Caco-2 (cell line): ENCODE data around the gene KCNE4. TPM values are rescaled to one million over a fixed set of nuclear protein-coding genes. Genes with fewer than 3 reads are reported as not detected.

Source experiments
- BruUV-seq: library from RNA; stranded (reverse); fragments of 400-500 nt; replicated peaks from 2 replicates; lab custom pipeline; 2021; lab: Mats Ljungman, UMichigan
- CTCF ChIA-PET: fragments of 300-600 bp; sonication (Branson Sonifier 250); formaldehyde crosslinking; loops from one replicate; lab custom pipeline; 2022; ENCODE audit warnings: antibody characterized with exemption; lab: Charles Lee
- POLR2A ChIA-PET: fragments of 300-600 bp; sonication (Branson Sonifier 250); formaldehyde crosslinking; loops from one replicate; lab custom pipeline; 2022; ENCODE audit warnings: antibody characterized with exemption; lab: Charles Lee
- DNase-seq, 2 experiments: peaks; one replicate each; pipeline versions ENCODE4 v3.0.0 to v3.0.0-alpha.2; 2020 to 2022
- H3K27me3 ChIP-seq: replicated peaks from 2 replicates; pipeline ENCODE4 v1.6.0; 2011; ENCODE audit warnings: low read length; ENCODE audit not compliant: control insufficient read depth, insufficient read depth
- H3K36me3 ChIP-seq: 2 replicates; pipeline ENCODE4 v1.5.1; 2011; ENCODE audit warnings: low read length; ENCODE audit not compliant: control insufficient read depth, insufficient read depth
- H3K4me1 ChIP-seq: fragments of 250-450 bp; sonication (Bioruptor Pico); 2 replicates; pipeline ENCODE4 v1.5.1; 2020; ENCODE audit warnings: mild to moderate bottlenecking
- H3K4me3 ChIP-seq: 2 replicates; pipeline ENCODE4 v1.5.1; 2011; ENCODE audit warnings: low read depth, mild to moderate bottlenecking, control low read depth, low read length
- H3K9me3 ChIP-seq: fragments of 250-450 bp; sonication (Bioruptor Pico); 2 replicates; pipeline ENCODE4 v1.5.1; 2020; ENCODE audit warnings: mild to moderate bottlenecking, moderate library complexity
- H3K27ac Mint-ChIP-seq: one replicate; pipeline ENCODE4 v1.8.0; 2022; ENCODE audit warnings: mixed read lengths; ENCODE audit not compliant: unreplicated experiment
- H3K27me3 Mint-ChIP-seq: one replicate; pipeline ENCODE4 v1.8.0; 2022; ENCODE audit warnings: mixed read lengths; ENCODE audit not compliant: insufficient read depth, unreplicated experiment
- H3K36me3 Mint-ChIP-seq: one replicate; pipeline ENCODE4 v1.8.0; 2022; ENCODE audit warnings: mild to moderate bottlenecking, mixed read lengths; ENCODE audit not compliant: insufficient read depth, unreplicated experiment
- H3K4me1 Mint-ChIP-seq: one replicate; pipeline ENCODE4 v1.8.0; 2022; ENCODE audit warnings: low read depth, mixed read lengths; ENCODE audit not compliant: unreplicated experiment
- H3K4me3 Mint-ChIP-seq: one replicate; pipeline ENCODE4 v1.8.0; 2022; ENCODE audit warnings: mild to moderate bottlenecking, moderate library complexity, mixed read lengths; ENCODE audit not compliant: unreplicated experiment
- H3K9me3 Mint-ChIP-seq: one replicate; pipeline ENCODE4 v1.8.0; 2022; ENCODE audit warnings: mixed read lengths; ENCODE audit not compliant: unreplicated experiment
- CTCF ChIP-seq, 2 experiments: fragments of 200-600 bp in 1 of 2; IDR thresholded peaks; 1 replicate in 1 of 2; 2 replicates in 1 of 2; pipeline versions ENCODE4 v1.5.1 to v1.8.0; 2011 to 2022; ENCODE audit warnings: antibody characterized with exemption in 1 of 2, control low read depth in 1 of 2, inconsistent platforms in 1 of 2, low read depth in 1 of 2, low read length in 1 of 2, mild to moderate bottlenecking in 1 of 2, moderate library complexity in 1 of 2; ENCODE audit not compliant: insufficient read depth in 1 of 2, severe bottlenecking in 1 of 2, unreplicated experiment in 1 of 2
- intact Hi-C: fragments of 100-400 bp; cut with micrococcal nuclease; formaldehyde crosslinking; loops from one replicate; pipeline ENCODE4 v1.10.0; 2022; ENCODE audit not compliant: unreplicated experiment
- total RNA-seq: library from RNA; stranded (reverse); gene quantifications from 2 replicates; pipeline ENCODE4 v1.2.3, GENCODE V29; 2022

KCNE4 gene
- total RNA-seq, 1 experiment from 2014 or later = not detected

DNA sequence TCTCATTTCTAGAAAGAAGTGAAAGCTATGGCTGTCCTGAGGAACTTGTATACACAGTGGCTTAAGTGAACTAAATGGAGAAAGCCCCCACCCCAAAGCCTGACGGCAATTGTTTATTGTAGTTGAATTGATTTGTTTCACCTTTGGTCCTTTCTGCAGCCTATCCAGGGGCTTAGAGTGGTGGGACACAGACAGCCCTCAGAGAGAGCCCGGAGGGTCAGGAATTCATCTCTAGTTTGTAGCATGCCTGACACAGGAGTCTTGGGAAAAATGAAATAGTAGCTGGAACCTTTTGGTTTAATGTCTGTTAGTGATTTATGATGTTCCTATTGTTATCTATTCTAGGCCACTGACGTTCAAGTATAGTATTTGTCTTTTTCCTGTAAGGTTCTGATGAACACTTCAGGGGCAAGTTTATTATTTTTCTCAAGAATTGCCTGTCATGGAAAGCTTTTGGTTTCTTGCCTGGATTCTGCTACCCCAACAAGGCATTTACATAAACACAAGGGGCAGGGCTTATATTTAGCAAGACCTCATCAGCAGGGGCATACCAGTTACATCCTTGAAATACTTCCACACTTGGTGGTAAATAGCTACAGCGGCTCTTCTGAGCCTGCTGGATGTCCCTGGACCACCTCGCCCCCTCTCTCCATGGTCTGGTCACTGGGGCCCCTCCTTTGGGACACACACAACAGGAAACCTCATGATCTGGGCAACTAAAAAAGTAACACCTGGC, 44.4 kb downstream of the KCNE4 start:
- H3K9me3 Mint-ChIP-seq = no peaks in the 10 kb centered on the region
- Histone ChIP-seq H3K36me3 (no peaks in the 10 kb centered on the region), H3K27me3 (no peaks in the 10 kb centered on the region), H3K4me1 (no peaks in the 10 kb centered on the region), H3K4me3 (no peak overlapping the region), H3K9me3 (no peaks in the 10 kb centered on the region)
- no TSS peak for BruUV-seq
- H3K4me1 Mint-ChIP-seq = no peaks in the 10 kb centered on the region
- ChIA-PET CTCF (interaction anchor here (0.6 kb wide), 1 partner anchor 874 kb away, joined by 3 read pairs; no protein-coding TSS in a partner anchor), POLR2A (no interaction called here)
- DNase-seq = no peak
- no peak for TF ChIP-seq CTCF (IDR thresholded peaks at IDR 0.05; ENCODE audit: insufficient read depth in 1 of 2, low read depth in 1 of 2, low read length in 1 of 2, severe bottlenecking in 1 of 2, unreplicated experiment in 1 of 2)
- H3K36me3 Mint-ChIP-seq = no peaks in the 10 kb centered on the region
- intact Hi-C loops = no loop called here
- H3K4me3 Mint-ChIP-seq = no peak overlapping the region
- peaks cover 4% of the 10 kb centered on the region for H3K27me3 Mint-ChIP-seq
- H3K27ac Mint-ChIP-seq = no peak overlapping the region

- TF ChIP-seq CTCF (IDR thresholded peaks at IDR 0.05; ENCODE audit: insufficient read depth in 1 of 2, low read depth in 1 of 2, low read length in 1 of 2, severe bottlenecking in 1 of 2, unreplicated experiment in 1 of 2) = no peak
- Mint-ChIP-seq H3K27ac (no peak overlapping the region), H3K4me1 (no peaks in the 10 kb centered on the region), H3K36me3 (no peaks in the 10 kb centered on the region), H3K9me3 (no peaks in the 10 kb centered on the region), H3K27me3 (peaks cover 4% of the 10 kb centered on the region), H3K4me3 (no peak overlapping the region)
- intact Hi-C loops = no loop called here
- H3K9me3 ChIP-seq = no peaks in the 10 kb centered on the region
- no peaks in the 10 kb centered on the region for H3K36me3 ChIP-seq
- no peaks in the 10 kb centered on the region for H3K27me3 ChIP-seq
- ChIA-PET POLR2A (no interaction called here), CTCF (interaction anchor here (0.6 kb wide), 1 partner anchor 1064 kb away, joined by 3 read pairs; no protein-coding TSS in a partner anchor)
- H3K4me3 ChIP-seq = no peak overlapping the region
- no peak for DNase-seq
- BruUV-seq = no TSS peak
- no peaks in the 10 kb centered on the region for H3K4me1 ChIP-seq
Observed at GRCh38 chr2:223097888-223098383, 45.9 kb downstream of the KCNE4 start.

DNA sequence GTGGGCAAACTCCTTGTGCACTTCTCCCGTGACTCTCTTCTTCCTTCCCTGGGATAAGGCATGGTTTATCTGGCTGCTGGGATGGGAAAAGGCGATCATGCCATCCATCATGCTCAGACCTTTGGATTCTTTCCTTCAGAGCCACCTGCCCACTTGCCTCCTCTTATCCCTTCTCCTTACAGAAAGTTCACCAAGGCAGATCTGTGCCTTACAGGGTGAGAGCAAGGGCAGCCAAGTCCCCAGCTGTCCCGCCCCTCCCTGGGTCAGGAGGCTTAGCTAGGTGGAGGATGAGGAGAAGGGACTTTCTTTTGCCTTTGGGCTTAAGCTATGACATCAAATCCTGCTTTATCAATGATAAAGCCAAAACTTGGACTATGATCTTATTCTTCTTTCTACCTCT, 47.6 kb downstream of the KCNE4 start:
- no peak overlapping the region for H3K27ac Mint-ChIP-seq
- DNase-seq = no peak
- TF ChIP-seq CTCF (IDR thresholded peaks at IDR 0.05; ENCODE audit: insufficient read depth in 1 of 2, low read depth in 1 of 2, low read length in 1 of 2, severe bottlenecking in 1 of 2, unreplicated experiment in 1 of 2) = no peak
- H3K9me3 Mint-ChIP-seq = no peaks in the 10 kb centered on the region
- no peaks in the 10 kb centered on the region for H3K27me3 ChIP-seq
- no peaks in the 10 kb centered on the region for H3K36me3 ChIP-seq
- intact Hi-C loops = no loop called here
- no TSS peak for BruUV-seq
- POLR2A ChIA-PET = no interaction called here
- H3K4me3 Mint-ChIP-seq = no peak overlapping the region
- peaks cover 4% of the 10 kb centered on the region for H3K27me3 Mint-ChIP-seq
- CTCF ChIA-PET = interaction anchor here (0.6 to 2.3 kb wide), 2 partner anchors 117 to 128 kb away, joined by 3 to 34 read pairs; no protein-coding TSS in a partner anchor
- no peaks in the 10 kb centered on the region for H3K4me1 ChIP-seq
- no peaks in the 10 kb centered on the region for H3K4me1 Mint-ChIP-seq
- H3K36me3 Mint-ChIP-seq = no peaks in the 10 kb centered on the region
- no peak overlapping the region for H3K4me3 ChIP-seq
- H3K9me3 ChIP-seq = no peaks in the 10 kb centered on the region
